ENCODE data around the gene FNDC5.

DNA sequence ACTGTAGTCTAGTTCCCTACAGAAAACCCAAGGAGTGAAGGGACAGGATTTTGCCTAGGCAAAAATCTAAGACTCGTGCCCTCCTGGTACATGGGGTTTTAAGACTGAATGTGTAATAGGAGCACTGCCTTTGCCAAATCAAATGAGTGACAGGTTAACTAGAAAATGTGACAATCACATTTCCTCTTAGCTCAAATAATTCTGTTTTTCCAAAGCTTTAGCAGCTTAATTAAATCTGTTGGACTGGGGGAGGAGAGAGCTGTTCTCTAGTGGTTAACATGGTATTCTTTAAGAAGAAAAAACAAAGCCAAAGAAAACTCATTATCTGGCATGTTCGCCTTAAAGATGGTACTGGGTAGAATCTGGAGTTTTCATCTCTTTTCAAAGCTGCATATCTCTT is 12.6 kb downstream of the FNDC5 start:
- TF ChIP-seq CTCF (IDR thresholded peaks at IDR 0.05; ENCODE audit: poor library complexity, severe bottlenecking), result no peak
- no peak for TF ChIP-seq POLR2AphosphoS5 (IDR thresholded peaks at IDR 0.05)
- TF ChIP-seq RAD21 (conservative IDR thresholded peaks at IDR 0.05), result no peak

Measured in neural cell (in vitro differentiated cells).